Measurements from ENCODE around the gene CAMK1D.

Gene CAMK1D

GRCh38 chr10:12828736-12829135, 479.4 kb downstream of the CAMK1D start:
- TF ChIP-seq ZNF274 (IDR thresholded peaks at IDR 0.05; ENCODE audit: low read depth, low read length) = no peak
- no peak overlapping the region for H3K4me3 ChIP-seq (ENCODE audit: low read length)

GRCh38 chr10:12829831-12830390, 480.6 kb downstream of the CAMK1D start:
- no peak overlapping the region for H3K4me3 ChIP-seq (ENCODE audit: low read length)
- no peak for TF ChIP-seq ZNF274 (IDR thresholded peaks at IDR 0.05; ENCODE audit: low read depth, low read length)

- no peak overlapping the region for H3K4me3 ChIP-seq (ENCODE audit: low read length)
- no peak for TF ChIP-seq ZNF274 (IDR thresholded peaks at IDR 0.05; ENCODE audit: low read depth, low read length)
These were observed 482.7 kb downstream of the CAMK1D start for GRCh38 chr10:12832096-12832495.

- no peak for TF ChIP-seq ZNF274 (IDR thresholded peaks at IDR 0.05; ENCODE audit: low read depth, low read length)
- H3K4me3 ChIP-seq (ENCODE audit: low read length) = no peak overlapping the region
These were observed 484.1 kb downstream of the CAMK1D start for GRCh38 chr10:12833451-12833850.

- H3K4me3 ChIP-seq (ENCODE audit: low read length) = no peak overlapping the region
- TF ChIP-seq ZNF274 (IDR thresholded peaks at IDR 0.05; ENCODE audit: low read depth, low read length) = no peak
These were observed 484.8 kb downstream of the CAMK1D start for GRCh38 chr10:12834116-12834665.

GRCh38 chr10:12834721-12835120, 485.4 kb downstream of the CAMK1D start:
- TF ChIP-seq ZNF274 (IDR thresholded peaks at IDR 0.05; ENCODE audit: low read depth, low read length) = no peak
- H3K4me3 ChIP-seq (ENCODE audit: low read length) = no peak overlapping the region

GRCh38 chr10:12835709-12836108, 486.4 kb downstream of the CAMK1D start:
- TF ChIP-seq ZNF274 (IDR thresholded peaks at IDR 0.05; ENCODE audit: low read depth, low read length) = no peak
- H3K4me3 ChIP-seq (ENCODE audit: low read length) = no peak overlapping the region

GRCh38 chr10:12838366-12838765, 489.0 kb downstream of the CAMK1D start:
- TF ChIP-seq ZNF274 (IDR thresholded peaks at IDR 0.05; ENCODE audit: low read depth, low read length) = no peak
- H3K4me3 ChIP-seq (ENCODE audit: low read length) = no peak overlapping the region

GRCh38 chr10:12838995-12839927, 489.9 kb downstream of the CAMK1D start:
- no peak for TF ChIP-seq ZNF274 (IDR thresholded peaks at IDR 0.05; ENCODE audit: low read depth, low read length)
- no peak overlapping the region for H3K4me3 ChIP-seq (ENCODE audit: low read length)

GRCh38 chr10:12839941-12840611, 490.7 kb downstream of the CAMK1D start:
- TF ChIP-seq ZNF274 (IDR thresholded peaks at IDR 0.05; ENCODE audit: low read depth, low read length) = no peak
- H3K4me3 ChIP-seq (ENCODE audit: low read length) = no peak overlapping the region

- no peak overlapping the region for H3K4me3 ChIP-seq (ENCODE audit: low read length)
- TF ChIP-seq ZNF274 (IDR thresholded peaks at IDR 0.05; ENCODE audit: low read depth, low read length) = no peak
These were observed 492.1 kb downstream of the CAMK1D start for GRCh38 chr10:12841426-12841825.

GRCh38 chr10:12841826-12842225, 492.5 kb downstream of the CAMK1D start:
- TF ChIP-seq ZNF274 (IDR thresholded peaks at IDR 0.05; ENCODE audit: low read depth, low read length) = no peak
- H3K4me3 ChIP-seq (ENCODE audit: low read length) = no peak overlapping the region

GRCh38 chr10:12842310-12842709, 493.0 kb downstream of the CAMK1D start:
- TF ChIP-seq ZNF274 (IDR thresholded peaks at IDR 0.05; ENCODE audit: low read depth, low read length) = no peak
- H3K4me3 ChIP-seq (ENCODE audit: low read length) = no peak overlapping the region

- H3K4me3 ChIP-seq (ENCODE audit: low read length) = no peak overlapping the region
- no peak for TF ChIP-seq ZNF274 (IDR thresholded peaks at IDR 0.05; ENCODE audit: low read depth, low read length)
These were observed 494.1 kb downstream of the CAMK1D start for GRCh38 chr10:12843296-12843945.

All from GM08714 (cell line).